ENCODE data around the gene TMEM39B. TPM values are rescaled to one million over a fixed set of nuclear protein-coding genes. Genes with fewer than 3 reads are reported as not detected.

TMEM39B gene
- total RNA-seq (10 to 100 TPM; 25.1 to 26.1 TPM), polyA plus RNA-seq (1 to 10 TPM; 2.4 to 4.8 (median 4.5) TPM), total RNA-seq (8.5 to 18.2 (median 15.7) reads per million in 6 experiments)

DNA sequence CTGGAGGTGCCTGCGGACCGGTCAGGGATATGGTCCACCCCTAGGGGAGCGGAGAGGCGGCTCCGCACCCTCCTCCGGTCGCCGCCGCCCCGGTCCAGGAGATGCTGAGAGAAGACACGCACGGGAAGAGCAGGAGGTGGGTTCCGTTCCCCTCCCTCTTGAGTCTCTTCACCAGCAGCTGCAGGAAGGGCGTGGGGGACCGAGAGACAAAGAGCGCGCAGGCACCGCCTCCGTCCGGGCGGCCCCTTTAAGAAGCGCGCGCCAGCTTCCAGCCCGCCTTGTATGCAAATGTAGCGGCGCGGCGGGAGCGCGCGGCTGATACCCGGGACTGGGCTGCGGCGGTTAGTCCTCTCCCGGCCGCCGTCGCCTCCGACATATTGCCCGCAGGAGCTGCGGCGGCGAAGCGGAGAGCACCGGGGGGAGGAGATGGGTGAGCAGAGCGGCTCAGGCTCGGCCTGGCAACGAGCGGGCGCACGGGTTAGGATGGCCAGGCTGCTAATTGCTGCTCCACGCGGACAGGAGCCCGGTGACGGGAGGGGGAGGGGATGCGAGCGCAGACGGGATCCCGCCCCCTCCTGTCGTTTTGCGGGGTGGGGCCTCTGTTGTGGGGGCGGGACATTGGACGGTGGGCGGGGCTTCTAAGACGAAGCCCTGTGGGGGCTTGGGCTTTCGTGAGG lies at the start of gene TMEM39B:
Gene TMEM39B, plus strand, starts transcription at position 318 of the 677 bp plus-strand sequence. Its CDS starts 109 bp downstream, at position 427.
- POLR2A ChIA-PET: interaction anchor here (0.5 to 5.1 kb wide), 34 partner anchors 9 to 578 kb away, joined by 3 to 80 read pairs (median 5); partner anchors contain the start of genes BSDC1, HDAC1, KHDRBS1 and KPNA6

DNA sequence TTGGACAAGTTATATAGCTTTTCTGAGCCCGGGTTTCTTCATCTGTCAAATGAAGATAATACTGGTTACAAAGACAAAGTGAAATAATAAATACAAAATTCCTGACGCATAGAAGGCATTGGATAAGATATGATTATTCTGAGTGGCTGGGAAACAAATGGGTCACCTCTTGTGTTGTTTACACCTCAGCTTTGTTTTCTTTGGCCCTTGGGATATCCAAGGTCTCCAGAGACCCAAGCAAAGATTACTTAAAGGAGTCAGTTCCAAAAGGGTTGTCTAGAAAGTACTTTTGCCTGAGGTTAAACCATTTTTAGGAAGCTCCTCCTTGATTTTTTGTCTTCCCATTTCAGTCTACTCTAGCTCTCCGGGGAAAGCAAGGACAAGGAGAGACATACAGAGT lies 49.4 kb upstream of the TMEM39B start:
- DNase-seq (no peak), ATAC-seq (no peak)
- Mint-ChIP-seq H3K27me3 (no peaks in the 10 kb centered on the region), H3K4me3 (no peak overlapping the region), H3K36me3 (peaks cover 0 to 47% (median 2%) of the 10 kb centered on the region in 3 donors), H3K4me1 (peaks cover 8 to 72% (median 67%) of the 10 kb centered on the region in 4 donors), H3K9me3 (no peaks in the 10 kb centered on the region), H3K27ac (peak overlapping the region in 2 of 10 donors; percentile 22 to 37)
- POLR2A ChIA-PET: interaction anchor here (0.6 to 1.4 kb wide), 3 partner anchors 9 to 116 kb away, joined by 3 to 4 read pairs (median 4); no protein-coding TSS in a partner anchor

More for the DNA sequence above, at the start of gene TMEM39B:
- peaks cover 29 to 45% (median 34%) of the 10 kb centered on the region in 4 donors for H3K4me1 Mint-ChIP-seq
- DNase-seq (peak; percentile 89 to 98 (median 92)), ATAC-seq (peak; percentile 84 to 86)
- H3K4me3 Mint-ChIP-seq: peak within 1 kb of the TSS; percentile 87 to 99 (median 95)
- peak within 1 kb of the TSS; percentile 74 to 98 (median 94) for H3K27ac Mint-ChIP-seq
- no peaks in the 10 kb centered on the region for H3K9me3 Mint-ChIP-seq
- H3K36me3 Mint-ChIP-seq: peaks cover 0 to 24% (median 3%) of the 10 kb centered on the region in 3 donors
- no peaks in the 10 kb centered on the region for H3K27me3 Mint-ChIP-seq

DNA sequence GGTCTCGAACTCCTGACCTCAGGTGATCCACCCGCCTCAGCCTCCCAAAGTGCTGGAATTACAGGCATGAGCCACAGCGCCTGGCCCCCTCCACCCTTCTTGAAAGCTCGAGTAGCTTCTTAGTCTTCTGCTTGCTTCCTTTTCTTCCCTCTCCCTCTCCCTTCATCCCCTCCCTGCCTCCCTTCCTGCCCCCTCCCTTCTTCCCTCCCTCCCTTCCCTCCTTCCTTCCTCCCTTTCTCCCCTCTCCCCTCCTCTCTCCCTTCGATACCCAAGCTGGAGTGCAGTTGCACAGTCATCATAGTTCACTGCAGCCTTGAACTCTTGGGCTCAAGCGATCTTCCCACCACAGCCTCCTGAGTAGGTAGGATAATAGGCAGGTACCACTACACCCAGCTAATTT lies 47.2 kb upstream of the TMEM39B start:
- ATAC-seq: no peak
- H3K9me3 Mint-ChIP-seq: no peaks in the 10 kb centered on the region
- H3K4me3 Mint-ChIP-seq: no peak overlapping the region
- peaks cover 0 to 56% (median 6%) of the 10 kb centered on the region in 3 donors for H3K36me3 Mint-ChIP-seq
- peaks cover 14 to 72% (median 66%) of the 10 kb centered on the region in 4 donors for H3K4me1 Mint-ChIP-seq
- H3K27ac Mint-ChIP-seq: peak overlapping the region in 4 of 10 donors; percentile 10 to 84 (median 38)
- H3K27me3 Mint-ChIP-seq: no peaks in the 10 kb centered on the region
- POLR2A ChIA-PET: interaction anchor here (0.5 kb wide), 1 partner anchor 33 kb away, joined by 4 read pairs; no protein-coding TSS in a partner anchor
- no peak for DNase-seq

DNA sequence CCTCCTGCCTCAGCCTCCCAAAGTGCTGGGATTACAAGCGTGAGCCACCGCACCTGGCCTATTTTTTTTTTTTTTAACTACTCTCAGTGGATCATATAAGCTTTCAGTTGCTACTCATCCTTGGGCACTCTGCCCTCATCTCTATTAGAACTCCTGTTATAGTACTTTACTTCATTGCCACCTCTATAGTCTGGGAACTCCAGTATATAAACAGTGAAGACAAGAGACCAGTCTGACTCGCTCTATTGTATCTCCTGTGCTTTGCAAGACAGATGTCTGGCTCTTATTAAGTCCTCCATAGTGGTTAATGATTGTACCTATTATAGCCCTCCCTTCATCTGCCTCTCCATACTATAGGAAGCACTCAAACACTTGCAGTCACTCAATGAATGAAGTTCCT lies 44.0 kb upstream of the TMEM39B start:
- Mint-ChIP-seq H3K4me3 (no peak overlapping the region), H3K9me3 (no peaks in the 10 kb centered on the region), H3K27me3 (no peaks in the 10 kb centered on the region), H3K27ac (peak overlapping the region in 7 of 10 donors; percentile 1 to 42 (median 26)), H3K4me1 (peaks cover 14 to 67% (median 60%) of the 10 kb centered on the region in 4 donors), H3K36me3 (peaks cover 0 to 62% (median 9%) of the 10 kb centered on the region in 3 donors)
- POLR2A ChIA-PET: no interaction called here
- no peak for ATAC-seq
- no peak for DNase-seq

DNA sequence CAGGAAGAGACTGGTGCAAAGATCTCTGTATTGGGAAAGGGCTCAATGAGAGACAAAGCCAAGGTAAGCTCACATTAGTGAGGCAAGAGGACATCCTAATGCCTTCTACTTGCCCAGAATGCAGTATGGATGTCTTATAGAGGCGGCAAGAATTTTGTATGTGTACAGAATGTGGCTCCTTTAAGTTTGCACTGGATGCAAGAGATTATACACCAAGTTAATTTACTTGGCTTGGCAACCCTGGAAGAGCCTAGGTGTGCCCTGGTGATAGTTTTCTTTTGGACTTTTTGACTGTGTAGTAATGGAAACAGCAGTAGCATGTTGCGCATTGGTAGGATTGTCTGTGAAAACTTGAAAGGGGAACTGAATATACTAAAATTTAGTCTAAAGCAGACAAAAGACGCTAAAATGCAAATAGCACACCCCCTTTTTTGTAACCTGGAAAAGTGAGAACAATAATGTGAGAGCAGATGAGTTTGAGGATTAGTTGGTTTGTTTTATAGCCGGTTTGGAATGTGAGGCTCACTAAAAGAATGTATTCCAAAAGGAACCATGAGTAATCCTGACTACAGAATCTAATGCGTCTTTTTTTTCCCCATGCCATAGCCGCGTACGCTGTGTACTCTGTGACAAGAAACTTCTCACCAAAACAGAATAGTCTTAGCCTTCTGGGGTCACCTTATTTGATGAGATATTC lies 41.0 kb upstream of the TMEM39B start:
- Mint-ChIP-seq H3K27me3 (no peaks in the 10 kb centered on the region), H3K4me3 (no peak overlapping the region), H3K4me1 (peaks cover 20 to 69% (median 57%) of the 10 kb centered on the region in 4 donors), H3K27ac (peak overlapping the region in 4 of 10 donors; percentile 31 to 58 (median 40)), H3K9me3 (no peaks in the 10 kb centered on the region), H3K36me3 (peaks cover 0 to 80% (median 18%) of the 10 kb centered on the region in 3 donors)
- ATAC-seq: no peak
- POLR2A ChIA-PET: interaction anchor here (0.7 to 1.0 kb wide), 2 partner anchors 16 to 22 kb away, joined by 3 read pairs; no protein-coding TSS in a partner anchor
- no peak for DNase-seq

DNA sequence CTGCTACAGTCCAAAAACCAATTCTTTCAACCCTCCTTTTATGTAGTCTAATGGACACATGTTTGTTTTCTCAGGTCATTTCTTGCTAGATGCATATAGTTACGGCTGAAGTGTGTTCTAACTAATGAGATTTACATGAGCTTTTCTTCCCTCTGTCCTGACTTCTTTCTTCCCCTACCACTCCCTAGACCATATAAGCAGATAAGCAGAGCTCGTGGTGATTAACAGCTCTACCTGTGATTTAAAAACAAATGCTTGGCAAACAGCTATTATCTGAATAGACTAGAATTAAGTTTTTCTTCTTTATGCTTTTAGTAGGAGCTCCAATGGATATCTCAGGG lies 40.5 kb upstream of the TMEM39B start:
- DNase-seq (no peak), ATAC-seq (no peak)
- H3K4me1 Mint-ChIP-seq: peaks cover 20 to 65% (median 53%) of the 10 kb centered on the region in 4 donors
- POLR2A ChIA-PET: interaction anchor here (0.7 to 1.0 kb wide), 2 partner anchors 16 to 21 kb away, joined by 3 read pairs; no protein-coding TSS in a partner anchor
- no peaks in the 10 kb centered on the region for H3K27me3 Mint-ChIP-seq
- peaks cover 0 to 82% (median 19%) of the 10 kb centered on the region in 3 donors for H3K36me3 Mint-ChIP-seq
- H3K4me3 Mint-ChIP-seq: no peak overlapping the region
- peak overlapping the region in 4 of 10 donors; percentile 26 to 53 (median 46) for H3K27ac Mint-ChIP-seq
- H3K9me3 Mint-ChIP-seq: no peaks in the 10 kb centered on the region

DNA sequence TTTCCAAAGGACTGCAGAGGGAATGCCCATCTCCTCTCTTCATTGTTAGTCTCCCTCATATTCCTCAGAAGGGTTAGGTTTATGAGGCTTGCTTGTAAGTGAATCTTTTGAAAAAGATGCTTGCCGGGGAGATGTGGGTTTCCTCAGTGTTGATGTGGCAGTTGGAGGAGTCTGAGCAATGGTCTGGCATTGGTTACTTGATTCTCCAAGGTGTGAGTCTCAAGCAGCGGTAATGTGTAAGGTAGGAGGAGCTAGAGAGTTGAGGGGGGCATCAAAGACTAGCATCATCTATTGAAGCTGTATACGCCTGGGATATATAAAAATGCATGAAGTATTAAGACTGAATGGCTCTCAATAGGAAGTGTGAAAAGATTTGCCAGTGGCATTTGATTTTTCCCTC lies 37.6 kb upstream of the TMEM39B start:
- peak overlapping the region in 5 of 10 donors; percentile 3 to 54 (median 23) for H3K4me3 Mint-ChIP-seq
- H3K27ac Mint-ChIP-seq: peak overlapping the region in 9 of 10 donors; percentile 37 to 90 (median 74)
- no peaks in the 10 kb centered on the region for H3K27me3 Mint-ChIP-seq
- POLR2A ChIA-PET: interaction anchor here (0.5 to 2.2 kb wide), 2 partner anchors 30 to 37 kb away, joined by 4 to 7 read pairs; partner anchors contain the start of gene TMEM39B
- H3K36me3 Mint-ChIP-seq: peaks cover 4 to 96% (median 21%) of the 10 kb centered on the region in 3 donors
- ATAC-seq (peak; percentile 91 to 99), DNase-seq (peak in 6 of 10 donors; percentile 12 to 58 (median 26))
- H3K9me3 Mint-ChIP-seq: no peaks in the 10 kb centered on the region
- H3K4me1 Mint-ChIP-seq: peaks cover 16 to 50% (median 37%) of the 10 kb centered on the region in 4 donors

DNA sequence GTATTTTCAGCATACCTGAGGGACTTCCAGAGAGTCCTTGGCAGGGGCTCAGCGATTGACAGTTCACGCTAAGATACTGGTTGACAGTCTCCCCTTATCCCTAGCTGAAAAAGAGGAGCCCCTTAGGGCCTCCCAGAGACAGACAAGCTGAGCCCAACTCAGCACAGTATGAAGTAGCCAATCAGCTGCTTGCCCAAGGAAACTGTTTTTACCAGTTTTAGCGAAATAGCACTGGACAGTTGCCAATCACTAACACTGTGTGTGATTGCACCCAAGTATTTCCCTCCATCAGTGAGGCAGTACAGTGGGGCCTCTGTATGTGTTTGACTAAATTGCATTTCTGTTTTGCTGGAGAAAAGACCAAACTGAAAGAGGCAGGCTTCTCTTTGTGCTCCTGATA lies 32.0 kb upstream of the TMEM39B start:
- Mint-ChIP-seq H3K27me3 (no peaks in the 10 kb centered on the region), H3K4me3 (no peak overlapping the region), H3K9me3 (no peaks in the 10 kb centered on the region), H3K27ac (no peak overlapping the region), H3K4me1 (peaks cover 5 to 8% (median 5%) of the 10 kb centered on the region in 4 donors), H3K36me3 (peaks cover 4 to 84% (median 17%) of the 10 kb centered on the region in 3 donors)
- DNase-seq (no peak), ATAC-seq (no peak)
- POLR2A ChIA-PET: interaction anchor here (0.8 kb wide), 1 partner anchor 262 kb away, joined by 5 read pairs; no protein-coding TSS in a partner anchor

DNA sequence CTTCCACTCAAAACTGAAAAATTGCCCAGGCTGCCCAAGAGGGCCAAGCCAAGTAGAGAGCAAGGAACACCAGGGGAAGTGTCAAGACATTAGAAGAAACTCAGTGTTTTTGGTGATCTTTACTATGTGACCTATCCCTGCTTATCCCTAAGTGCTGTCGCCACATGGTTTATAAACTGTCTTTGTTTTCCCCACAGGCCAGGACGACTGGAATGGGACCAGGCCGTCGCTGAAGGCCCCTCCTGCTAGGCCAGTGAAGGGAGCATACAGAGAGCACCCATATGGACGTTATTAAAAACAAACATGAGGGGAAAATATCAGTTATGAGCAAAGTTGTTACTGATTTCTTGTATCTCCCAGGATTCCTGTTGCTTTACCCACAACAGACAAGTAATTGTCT lies 30.4 kb upstream of the TMEM39B start:
- Mint-ChIP-seq H3K4me3 (no peak overlapping the region), H3K36me3 (peaks cover 4 to 84% (median 14%) of the 10 kb centered on the region in 3 donors), H3K4me1 (peaks cover 0 to 5% (median 2%) of the 10 kb centered on the region in 4 donors), H3K9me3 (no peaks in the 10 kb centered on the region), H3K27ac (peak overlapping the region in 1 of 10 donors; percentile 75), H3K27me3 (no peaks in the 10 kb centered on the region)
- POLR2A ChIA-PET: no interaction called here
- DNase-seq: no peak
- ATAC-seq: no peak

DNA sequence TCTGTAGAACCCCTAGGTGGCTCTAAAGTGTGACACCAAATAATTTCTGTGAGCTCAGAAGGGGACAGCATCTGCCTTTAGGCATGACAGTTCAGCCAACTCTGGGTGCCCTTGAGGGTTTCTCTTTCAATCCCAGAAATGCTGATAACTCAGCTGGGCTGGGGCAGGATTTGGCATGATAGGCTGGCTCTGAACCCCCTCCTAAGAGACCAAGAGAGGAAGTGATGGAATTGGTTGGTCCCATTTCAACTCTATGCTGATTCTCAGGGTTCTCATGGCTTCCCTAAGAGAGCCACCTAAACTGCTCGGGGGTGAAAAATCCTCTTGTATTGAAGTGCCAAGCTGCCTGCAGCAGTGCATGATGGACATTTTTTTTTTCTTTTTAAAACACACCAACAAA lies 28.5 kb upstream of the TMEM39B start:
- DNase-seq (no peak), ATAC-seq (no peak)
- Mint-ChIP-seq H3K4me1 (peaks cover 0 to 5% (median 3%) of the 10 kb centered on the region in 4 donors), H3K27me3 (no peaks in the 10 kb centered on the region), H3K27ac (peak overlapping the region in 4 of 10 donors; percentile 7 to 66 (median 25)), H3K36me3 (peaks cover 3 to 85% (median 12%) of the 10 kb centered on the region in 3 donors), H3K4me3 (no peak overlapping the region), H3K9me3 (no peaks in the 10 kb centered on the region)
- POLR2A ChIA-PET: interaction anchor here (0.9 to 1.4 kb wide), 2 partner anchors 24 to 28 kb away, joined by 3 read pairs; partner anchors contain the start of gene TMEM39B

DNA sequence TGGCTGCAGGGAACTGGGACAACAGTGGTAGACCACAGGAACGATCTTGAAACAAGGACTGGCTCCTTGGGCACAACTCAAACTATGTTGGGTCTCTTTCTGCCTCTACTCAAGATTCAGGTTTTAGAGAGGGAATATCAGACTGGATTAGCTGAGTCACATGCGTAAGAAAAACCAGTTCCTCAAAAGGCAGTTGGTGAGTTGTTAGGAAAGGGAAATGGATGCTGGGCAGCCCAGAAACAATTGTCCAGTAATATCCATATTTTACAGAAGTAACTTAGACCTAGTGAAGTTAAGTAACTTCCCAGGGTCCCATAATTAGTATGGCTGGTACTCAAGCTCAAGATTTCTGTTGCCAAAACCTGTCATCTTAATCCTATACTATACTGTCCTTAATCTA lies 27.0 kb upstream of the TMEM39B start:
- no peak overlapping the region for H3K4me3 Mint-ChIP-seq
- ATAC-seq (no peak), DNase-seq (no peak)
- peaks cover 0 to 5% (median 3%) of the 10 kb centered on the region in 4 donors for H3K4me1 Mint-ChIP-seq
- POLR2A ChIA-PET: no interaction called here
- no peaks in the 10 kb centered on the region for H3K27me3 Mint-ChIP-seq
- H3K9me3 Mint-ChIP-seq: no peaks in the 10 kb centered on the region
- peak overlapping the region in 4 of 10 donors; percentile 14 to 68 (median 44) for H3K27ac Mint-ChIP-seq
- H3K36me3 Mint-ChIP-seq: peaks cover 0 to 79% (median 5%) of the 10 kb centered on the region in 3 donors

DNA sequence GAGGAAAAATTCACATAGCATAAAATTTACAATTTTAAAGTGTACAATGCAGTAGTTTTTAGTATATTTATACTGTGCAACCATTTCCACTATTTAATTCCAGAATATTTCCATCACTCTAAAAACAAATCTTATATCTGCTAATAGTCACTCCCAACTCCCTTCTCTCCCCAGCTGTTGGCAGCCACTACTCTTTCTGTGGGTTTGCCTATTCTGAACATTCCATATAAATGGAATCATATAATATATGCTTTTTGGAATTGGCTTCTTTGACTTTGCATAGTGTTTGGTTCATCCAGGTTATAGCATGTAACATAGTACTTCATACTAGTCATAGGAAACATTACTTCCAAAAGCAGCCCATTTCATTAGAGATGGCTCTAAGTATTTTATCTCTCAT lies 25.0 kb upstream of the TMEM39B start:
- POLR2A ChIA-PET: no interaction called here
- ATAC-seq: no peak
- H3K36me3 Mint-ChIP-seq: peaks cover 0 to 78% (median 5%) of the 10 kb centered on the region in 3 donors

More for the DNA sequence above, 25.0 kb upstream of the TMEM39B start:
- no peaks in the 10 kb centered on the region for H3K9me3 Mint-ChIP-seq
- DNase-seq: no peak
- H3K4me1 Mint-ChIP-seq: peaks cover 0 to 5% (median 3%) of the 10 kb centered on the region in 4 donors
- no peaks in the 10 kb centered on the region for H3K27me3 Mint-ChIP-seq
- no peak overlapping the region for H3K4me3 Mint-ChIP-seq
- peak overlapping the region in 3 of 10 donors; percentile 37 to 84 (median 75) for H3K27ac Mint-ChIP-seq
